Measurements from ENCODE around the gene EVL. TPM values are rescaled to one million over a fixed set of nuclear protein-coding genes. Genes with fewer than 3 reads are reported as not detected.

Gene EVL
- total RNA-seq, 1 donor from 2014 or later: 21.9 TPM

GRCh38 chr14:100106250-100107112 lies 41.3 kb downstream of the EVL start:
- Histone ChIP-seq H3K27me3 (ENCODE audit: control insufficient read depth in 3 of 3, insufficient read depth in 3 of 3, low read length in 3 of 3) (no peaks in the 10 kb centered on the region), H3K4me3 (ENCODE audit: low read length in 3 of 3) (no peak overlapping the region), H3K9ac (ENCODE audit: low read depth in 1 of 3, low read length in 3 of 3) (no peak overlapping the region), H3K9me3 (ENCODE audit: control insufficient read depth in 3 of 3, low read length in 3 of 3) (no peaks in the 10 kb centered on the region), H3K27ac (ENCODE audit: low read depth, low read length) (no peak overlapping the region), H3K4me1 (ENCODE audit: control insufficient read depth in 3 of 3, insufficient read depth in 3 of 3, low read length in 3 of 3) (peaks cover 37 to 40% (median 39%) of the 10 kb centered on the region in 3 donors), H3K36me3 (ENCODE audit: control insufficient read depth in 3 of 3, insufficient read depth in 3 of 3, low read length in 3 of 3) (peaks cover 0 to 2% (median 0%) of the 10 kb centered on the region in 3 donors)

GRCh38 chr14:100107236-100107635 lies 42.0 kb downstream of the EVL start:
- no peak overlapping the region for H3K27ac ChIP-seq (ENCODE audit: low read depth, low read length)
- peaks cover 37 to 40% (median 39%) of the 10 kb centered on the region in 3 donors for H3K4me1 ChIP-seq (ENCODE audit: control insufficient read depth in 3 of 3, insufficient read depth in 3 of 3, low read length in 3 of 3)

GRCh38 chr14:100108042-100108825 lies 43.0 kb downstream of the EVL start:
- Histone ChIP-seq H3K4me1 (ENCODE audit: control insufficient read depth in 3 of 3, insufficient read depth in 3 of 3, low read length in 3 of 3) (peaks cover 37 to 39% (median 37%) of the 10 kb centered on the region in 3 donors), H3K9ac (ENCODE audit: low read depth in 1 of 3, low read length in 3 of 3) (peak overlapping the region in 1 of 3 donors; percentile 19), H3K27ac (ENCODE audit: low read depth, low read length) (no peak overlapping the region), H3K27me3 (ENCODE audit: control insufficient read depth in 3 of 3, insufficient read depth in 3 of 3, low read length in 3 of 3) (no peaks in the 10 kb centered on the region), H3K9me3 (ENCODE audit: control insufficient read depth in 3 of 3, low read length in 3 of 3) (no peaks in the 10 kb centered on the region), H3K36me3 (ENCODE audit: control insufficient read depth in 3 of 3, insufficient read depth in 3 of 3, low read length in 3 of 3) (peaks cover 0 to 2% (median 0%) of the 10 kb centered on the region in 3 donors), H3K4me3 (ENCODE audit: low read length in 3 of 3) (peak overlapping the region in 1 of 3 donors; percentile 29)

More at GRCh38 chr14:100107236-100107635, 42.0 kb downstream of the EVL start:
- Histone ChIP-seq H3K4me3 (ENCODE audit: low read length in 3 of 3) (no peak overlapping the region), H3K9me3 (ENCODE audit: control insufficient read depth in 3 of 3, low read length in 3 of 3) (no peaks in the 10 kb centered on the region), H3K36me3 (ENCODE audit: control insufficient read depth in 3 of 3, insufficient read depth in 3 of 3, low read length in 3 of 3) (peaks cover 0 to 2% (median 0%) of the 10 kb centered on the region in 3 donors), H3K27me3 (ENCODE audit: control insufficient read depth in 3 of 3, insufficient read depth in 3 of 3, low read length in 3 of 3) (no peaks in the 10 kb centered on the region), H3K9ac (ENCODE audit: low read depth in 1 of 3, low read length in 3 of 3) (no peak overlapping the region)

DNA sequence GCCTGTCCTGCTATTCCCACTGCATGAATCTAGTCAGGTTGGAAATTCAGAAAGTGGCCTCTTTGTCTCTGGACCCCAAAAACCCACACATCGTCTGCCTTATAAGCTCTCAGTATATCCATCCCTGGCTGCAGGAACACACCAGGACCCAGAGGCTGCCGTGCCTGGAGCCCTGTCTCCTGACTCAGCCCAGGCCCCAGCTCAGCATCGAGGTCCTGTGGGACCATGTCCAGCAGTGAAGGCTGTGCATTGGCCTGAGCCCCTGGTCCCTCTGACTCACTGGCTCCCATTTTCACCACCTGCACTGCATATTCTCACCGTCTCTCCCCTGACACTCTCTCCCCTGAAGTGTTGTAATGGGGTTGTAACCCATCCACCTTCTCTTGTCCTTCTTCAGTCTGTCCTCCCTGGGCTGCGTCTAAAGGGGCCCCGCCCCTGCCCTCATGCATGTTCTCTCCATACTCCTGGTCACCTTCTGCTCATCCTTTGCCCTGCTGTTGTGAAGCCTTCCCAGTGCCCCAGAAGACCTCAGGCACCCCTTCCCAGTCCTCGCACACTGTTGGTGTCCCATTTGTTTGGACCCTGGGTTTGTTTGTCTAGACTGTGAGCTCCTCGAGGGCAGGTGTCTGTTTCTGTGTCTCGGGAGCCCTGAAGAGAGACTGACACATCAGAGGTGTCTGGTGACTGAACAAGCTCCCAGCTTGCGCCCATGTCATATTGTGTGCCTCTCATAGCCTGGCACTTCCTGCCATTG lies 43.8 kb downstream of the EVL start:
- Histone ChIP-seq H3K9me3 (ENCODE audit: control insufficient read depth in 3 of 3, low read length in 3 of 3) (no peaks in the 10 kb centered on the region), H3K4me1 (ENCODE audit: control insufficient read depth in 3 of 3, insufficient read depth in 3 of 3, low read length in 3 of 3) (peaks cover 30 to 31% (median 31%) of the 10 kb centered on the region in 3 donors), H3K9ac (ENCODE audit: low read depth in 1 of 3, low read length in 3 of 3) (no peak overlapping the region), H3K4me3 (ENCODE audit: low read length in 3 of 3) (no peak overlapping the region), H3K36me3 (ENCODE audit: control insufficient read depth in 3 of 3, insufficient read depth in 3 of 3, low read length in 3 of 3) (peaks cover 0 to 2% (median 0%) of the 10 kb centered on the region in 3 donors), H3K27ac (ENCODE audit: low read depth, low read length) (no peak overlapping the region), H3K27me3 (ENCODE audit: control insufficient read depth in 3 of 3, insufficient read depth in 3 of 3, low read length in 3 of 3) (no peaks in the 10 kb centered on the region)

GRCh38 chr14:100109594-100109955 lies 44.4 kb downstream of the EVL start:
- Histone ChIP-seq H3K27ac (ENCODE audit: low read depth, low read length) (no peak overlapping the region), H3K9ac (ENCODE audit: low read depth in 1 of 3, low read length in 3 of 3) (no peak overlapping the region), H3K27me3 (ENCODE audit: control insufficient read depth in 3 of 3, insufficient read depth in 3 of 3, low read length in 3 of 3) (no peaks in the 10 kb centered on the region), H3K4me3 (ENCODE audit: low read length in 3 of 3) (no peak overlapping the region), H3K9me3 (ENCODE audit: control insufficient read depth in 3 of 3, low read length in 3 of 3) (no peaks in the 10 kb centered on the region), H3K4me1 (ENCODE audit: control insufficient read depth in 3 of 3, insufficient read depth in 3 of 3, low read length in 3 of 3) (peaks cover 24 to 31% (median 27%) of the 10 kb centered on the region in 3 donors), H3K36me3 (ENCODE audit: control insufficient read depth in 3 of 3, insufficient read depth in 3 of 3, low read length in 3 of 3) (peaks cover 0 to 2% (median 0%) of the 10 kb centered on the region in 3 donors)

GRCh38 chr14:100110816-100111215 lies 45.6 kb downstream of the EVL start:
- no peak overlapping the region for H3K4me3 ChIP-seq (ENCODE audit: low read length in 3 of 3)
- H3K27ac ChIP-seq (ENCODE audit: low read depth, low read length): no peak overlapping the region
- H3K36me3 ChIP-seq (ENCODE audit: control insufficient read depth in 3 of 3, insufficient read depth in 3 of 3, low read length in 3 of 3): peaks cover 0 to 2% (median 0%) of the 10 kb centered on the region in 3 donors
- H3K27me3 ChIP-seq (ENCODE audit: control insufficient read depth in 3 of 3, insufficient read depth in 3 of 3, low read length in 3 of 3): no peaks in the 10 kb centered on the region
- H3K4me1 ChIP-seq (ENCODE audit: control insufficient read depth in 3 of 3, insufficient read depth in 3 of 3, low read length in 3 of 3): peaks cover 18 to 20% (median 19%) of the 10 kb centered on the region in 3 donors
- H3K9ac ChIP-seq (ENCODE audit: low read depth in 1 of 3, low read length in 3 of 3): no peak overlapping the region
- H3K9me3 ChIP-seq (ENCODE audit: control insufficient read depth in 3 of 3, low read length in 3 of 3): no peaks in the 10 kb centered on the region

GRCh38 chr14:100111931-100112704 lies 46.9 kb downstream of the EVL start:
- Histone ChIP-seq H3K4me1 (ENCODE audit: control insufficient read depth in 3 of 3, insufficient read depth in 3 of 3, low read length in 3 of 3) (peaks cover 10 to 13% (median 12%) of the 10 kb centered on the region in 3 donors), H3K4me3 (ENCODE audit: low read length in 3 of 3) (no peak overlapping the region), H3K27ac (ENCODE audit: low read depth, low read length) (no peak overlapping the region), H3K36me3 (ENCODE audit: control insufficient read depth in 3 of 3, insufficient read depth in 3 of 3, low read length in 3 of 3) (peaks cover 0 to 2% (median 0%) of the 10 kb centered on the region in 3 donors), H3K9ac (ENCODE audit: low read depth in 1 of 3, low read length in 3 of 3) (no peak overlapping the region), H3K9me3 (ENCODE audit: control insufficient read depth in 3 of 3, low read length in 3 of 3) (no peaks in the 10 kb centered on the region), H3K27me3 (ENCODE audit: control insufficient read depth in 3 of 3, insufficient read depth in 3 of 3, low read length in 3 of 3) (no peaks in the 10 kb centered on the region)

- peaks cover 0 to 2% (median 0%) of the 10 kb centered on the region in 3 donors for H3K36me3 ChIP-seq (ENCODE audit: control insufficient read depth in 3 of 3, insufficient read depth in 3 of 3, low read length in 3 of 3)
- peaks cover 0 to under 1% (median 0%) of the 10 kb centered on the region in 3 donors for H3K4me1 ChIP-seq (ENCODE audit: control insufficient read depth in 3 of 3, insufficient read depth in 3 of 3, low read length in 3 of 3)
- no peak overlapping the region for H3K4me3 ChIP-seq (ENCODE audit: low read length in 3 of 3)
- no peak overlapping the region for H3K27ac ChIP-seq (ENCODE audit: low read depth, low read length)
- no peaks in the 10 kb centered on the region for H3K9me3 ChIP-seq (ENCODE audit: control insufficient read depth in 3 of 3, low read length in 3 of 3)
- no peaks in the 10 kb centered on the region for H3K27me3 ChIP-seq (ENCODE audit: control insufficient read depth in 3 of 3, insufficient read depth in 3 of 3, low read length in 3 of 3)
- no peak overlapping the region for H3K9ac ChIP-seq (ENCODE audit: low read depth in 1 of 3, low read length in 3 of 3)
Observed at GRCh38 chr14:100114109-100114765, 49.0 kb downstream of the EVL start.

DNA sequence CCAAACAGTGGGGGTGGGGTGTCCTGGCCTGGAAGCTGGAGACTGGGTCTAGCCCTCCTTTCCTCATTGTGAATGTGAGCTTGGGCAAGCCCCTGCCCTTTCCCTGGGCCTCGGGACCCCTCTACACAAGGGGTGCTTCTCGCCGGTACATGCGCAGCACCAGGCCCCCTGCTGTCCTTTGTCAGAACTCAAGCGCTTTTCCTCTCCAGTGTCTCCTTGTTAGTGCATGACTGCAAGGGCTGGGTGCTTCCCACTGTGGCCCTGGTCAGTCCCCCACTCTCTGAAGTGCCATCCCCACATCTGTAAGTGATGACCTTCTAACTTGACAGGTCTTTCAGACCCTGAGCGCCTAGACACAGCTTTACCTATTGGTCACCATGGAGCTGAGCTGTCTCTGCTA lies 50.0 kb downstream of the EVL start:
- H3K9me3 ChIP-seq (ENCODE audit: control insufficient read depth in 3 of 3, low read length in 3 of 3): no peaks in the 10 kb centered on the region
- no peaks in the 10 kb centered on the region for H3K4me1 ChIP-seq (ENCODE audit: control insufficient read depth in 3 of 3, insufficient read depth in 3 of 3, low read length in 3 of 3)
- no peaks in the 10 kb centered on the region for H3K36me3 ChIP-seq (ENCODE audit: control insufficient read depth in 3 of 3, insufficient read depth in 3 of 3, low read length in 3 of 3)
- H3K4me3 ChIP-seq (ENCODE audit: low read length in 3 of 3): no peak overlapping the region
- no peak overlapping the region for H3K9ac ChIP-seq (ENCODE audit: low read depth in 1 of 3, low read length in 3 of 3)
- no peak overlapping the region for H3K27ac ChIP-seq (ENCODE audit: low read depth, low read length)
- H3K27me3 ChIP-seq (ENCODE audit: control insufficient read depth in 3 of 3, insufficient read depth in 3 of 3, low read length in 3 of 3): no peaks in the 10 kb centered on the region

All from skeletal muscle tissue (tissue), 4 donors.